Measurements from ENCODE around the gene CNTN3. TPM values are rescaled to one million over a fixed set of nuclear protein-coding genes. Genes with fewer than 3 reads are reported as not detected.

CNTN3 gene
- total and polyA plus RNA-seq, 7 donors = 0.60 to 4.1 (median 1.5) TPM

DNA sequence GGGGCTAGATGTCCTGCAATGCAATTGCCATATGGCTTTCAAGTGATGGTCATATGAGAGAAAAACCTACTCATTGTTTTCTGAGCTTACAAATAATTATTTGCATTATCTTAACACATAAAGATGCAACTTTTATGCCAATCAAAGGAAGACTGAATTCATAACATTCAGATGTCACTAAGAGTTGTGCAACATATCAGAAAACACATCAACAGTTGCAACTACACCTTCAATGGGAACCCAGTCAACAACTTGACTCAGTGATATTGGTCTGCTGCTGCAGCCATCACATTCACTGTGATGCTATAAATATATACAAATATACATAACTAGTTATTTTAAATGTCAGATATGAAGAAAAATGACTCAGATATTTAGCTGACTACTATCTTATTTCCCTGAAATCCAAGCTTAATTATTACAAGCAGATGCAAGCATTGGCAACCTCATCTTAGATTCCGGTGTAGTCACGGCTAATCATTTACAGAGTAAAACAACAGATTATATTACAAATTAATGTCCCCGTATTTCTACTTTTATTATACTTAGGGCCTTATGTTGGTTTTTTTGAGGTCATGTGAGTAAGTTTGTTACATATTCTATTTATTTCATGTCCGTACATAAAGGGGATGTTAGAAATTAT, 23.7 kb downstream of the CNTN3 start:
- TF ChIP-seq POLR2AphosphoS5 (IDR thresholded peaks at IDR 0.05) (no peak), EP300 (IDR thresholded peaks at IDR 0.05) (no peak), POLR2A (IDR thresholded peaks at IDR 0.05) (no peak)
- TF ChIP-seq, protein P1, sequence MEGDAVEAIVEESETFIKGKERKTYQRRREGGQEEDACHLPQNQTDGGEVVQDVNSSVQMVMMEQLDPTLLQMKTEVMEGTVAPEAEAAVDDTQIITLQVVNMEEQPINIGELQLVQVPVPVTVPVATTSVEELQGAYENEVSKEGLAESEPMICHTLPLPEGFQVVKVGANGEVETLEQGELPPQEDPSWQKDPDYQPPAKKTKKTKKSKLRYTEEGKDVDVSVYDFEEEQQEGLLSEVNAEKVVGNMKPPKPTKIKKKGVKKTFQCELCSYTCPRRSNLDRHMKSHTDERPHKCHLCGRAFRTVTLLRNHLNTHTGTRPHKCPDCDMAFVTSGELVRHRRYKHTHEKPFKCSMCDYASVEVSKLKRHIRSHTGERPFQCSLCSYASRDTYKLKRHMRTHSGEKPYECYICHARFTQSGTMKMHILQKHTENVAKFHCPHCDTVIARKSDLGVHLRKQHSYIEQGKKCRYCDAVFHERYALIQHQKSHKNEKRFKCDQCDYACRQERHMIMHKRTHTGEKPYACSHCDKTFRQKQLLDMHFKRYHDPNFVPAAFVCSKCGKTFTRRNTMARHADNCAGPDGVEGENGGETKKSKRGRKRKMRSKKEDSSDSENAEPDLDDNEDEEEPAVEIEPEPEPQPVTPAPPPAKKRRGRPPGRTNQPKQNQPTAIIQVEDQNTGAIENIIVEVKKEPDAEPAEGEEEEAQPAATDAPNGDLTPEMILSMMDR (IDR thresholded peaks at IDR 0.05) = no peak
- Histone ChIP-seq H3K27ac (no peak overlapping the region), H3K4me3 (no peak overlapping the region), H3K4me1 (no peaks in the 10 kb centered on the region), H3K9me3 (no peaks in the 10 kb centered on the region), H3K27me3 (no peaks in the 10 kb centered on the region), H3K36me3 (no peaks in the 10 kb centered on the region)
- no peak for DNase-seq
- intact Hi-C loops (cut with DNase I) = no loop called here
- WGBS, 2 donors = 35 to 78% methylated on average over 4 of the region's 4 CpGs

GRCh38 chr3:74584782-74585181, 29.7 kb downstream of the CNTN3 start:
- intact Hi-C loops (cut with DNase I) = no loop called here
- Histone ChIP-seq H3K4me1 (no peaks in the 10 kb centered on the region), H3K4me3 (no peak overlapping the region), H3K36me3 (no peaks in the 10 kb centered on the region), H3K27me3 (no peaks in the 10 kb centered on the region), H3K27ac (no peak overlapping the region), H3K9me3 (no peaks in the 10 kb centered on the region)
- 28 to 72% methylated on average over 2 of the region's 2 CpGs for WGBS, 2 donors
- DNase-seq = no peak
- TF ChIP-seq, protein P1 (IDR thresholded peaks at IDR 0.05) = no peak
- TF ChIP-seq POLR2AphosphoS5 (IDR thresholded peaks at IDR 0.05) (no peak), POLR2A (IDR thresholded peaks at IDR 0.05) (no peak), EP300 (IDR thresholded peaks at IDR 0.05) (no peak)

DNA sequence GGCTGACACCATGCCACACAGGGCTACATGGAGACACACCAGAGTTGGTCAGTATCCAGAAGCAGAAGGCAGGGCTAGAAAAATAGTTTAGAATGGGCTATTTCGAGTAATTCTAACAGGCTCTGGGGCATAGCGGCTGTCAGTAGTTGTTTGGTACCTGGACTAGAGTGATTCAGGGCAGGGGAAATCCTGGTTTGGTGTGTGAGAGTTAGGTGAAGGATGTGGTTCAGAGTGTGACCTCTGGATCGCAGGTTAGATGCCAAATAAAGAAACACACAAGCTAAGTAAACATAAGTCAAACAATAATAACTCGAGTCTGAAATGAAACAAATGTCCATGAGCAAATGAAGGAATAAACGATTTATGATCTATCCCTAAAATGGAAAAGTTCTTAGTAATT, 31.5 kb downstream of the CNTN3 start:
- WGBS, 2 donors = 48 to 74% methylated on average over 5 of the region's 5 CpGs
- H3K4me1 ChIP-seq = no peaks in the 10 kb centered on the region
- no peak for DNase-seq
- intact Hi-C loops (cut with DNase I) = no loop called here
- no peaks in the 10 kb centered on the region for H3K36me3 ChIP-seq
- H3K27ac ChIP-seq = no peak overlapping the region
- TF ChIP-seq POLR2AphosphoS5 (IDR thresholded peaks at IDR 0.05) (no peak), POLR2A (IDR thresholded peaks at IDR 0.05) (no peak), EP300 (IDR thresholded peaks at IDR 0.05) (no peak)
- TF ChIP-seq, protein P1 (IDR thresholded peaks at IDR 0.05) = no peak
- H3K9me3 ChIP-seq = no peaks in the 10 kb centered on the region
- H3K4me3 ChIP-seq = no peak overlapping the region
- no peaks in the 10 kb centered on the region for H3K27me3 ChIP-seq

- no peak overlapping the region for H3K27ac ChIP-seq
- H3K4me3 ChIP-seq = no peak overlapping the region
- intact Hi-C loops (cut with DNase I) = no loop called here
- 86 to 88% methylated on average over 3 of the region's 3 CpGs for WGBS, 2 donors
- H3K9me3 ChIP-seq = no peaks in the 10 kb centered on the region
- no peaks in the 10 kb centered on the region for H3K36me3 ChIP-seq
- H3K27me3 ChIP-seq = no peaks in the 10 kb centered on the region
- DNase-seq = no peak
- no peaks in the 10 kb centered on the region for H3K4me1 ChIP-seq
- TF ChIP-seq POLR2AphosphoS5 (IDR thresholded peaks at IDR 0.05) = no peak
- no peak for TF ChIP-seq EP300 (IDR thresholded peaks at IDR 0.05)
- no peak for TF ChIP-seq POLR2A (IDR thresholded peaks at IDR 0.05)
- TF ChIP-seq, protein P1 (IDR thresholded peaks at IDR 0.05) = no peak
Measured at GRCh38 chr3:74575857-74576256, 38.6 kb downstream of the CNTN3 start.

DNA sequence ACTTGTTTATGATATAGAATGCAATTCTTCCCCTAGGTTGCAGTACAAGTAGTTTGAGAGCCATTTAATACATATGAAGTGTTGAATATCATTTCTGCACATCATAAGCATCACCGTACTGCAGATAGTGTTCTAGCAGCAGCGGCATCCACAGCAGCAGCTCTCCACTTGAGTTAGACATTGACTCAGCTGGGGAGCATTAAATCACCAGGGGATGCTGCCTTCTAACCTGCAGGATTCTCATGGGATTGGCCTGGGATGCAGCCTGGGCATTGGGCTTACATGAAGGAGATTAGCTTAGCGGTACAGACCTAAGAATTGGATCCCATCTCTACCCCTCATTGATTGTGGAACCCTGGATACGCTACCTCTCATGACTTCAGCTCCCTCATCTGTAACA, 43.3 kb downstream of the CNTN3 start:
- no peak for DNase-seq
- Histone ChIP-seq H3K36me3 (no peaks in the 10 kb centered on the region), H3K27me3 (no peaks in the 10 kb centered on the region), H3K4me1 (no peaks in the 10 kb centered on the region), H3K4me3 (no peak overlapping the region), H3K9me3 (no peaks in the 10 kb centered on the region), H3K27ac (no peak overlapping the region)
- intact Hi-C loops (cut with DNase I) = no loop called here
- TF ChIP-seq EP300 (IDR thresholded peaks at IDR 0.05) (no peak), POLR2A (IDR thresholded peaks at IDR 0.05) (no peak), POLR2AphosphoS5 (IDR thresholded peaks at IDR 0.05) (no peak)
- TF ChIP-seq, protein P1 (IDR thresholded peaks at IDR 0.05) = no peak
- 94 to 95% methylated on average over 4 of the region's 4 CpGs for WGBS, 2 donors
